A673 (cell line): ENCODE data around the gene DLGAP1.

ENCODE experiments used
- CTCF ChIP-seq: fragments of 300-800, 200-600 bp; sonication (generic); conservative IDR thresholded peaks from 2 replicates; pipeline ENCODE4 v1.5.1; 2017; ENCODE audit warnings: low read depth, mild to moderate bottlenecking, antibody characterized with exemption, low read length, moderate library complexity, mixed read lengths
- EZH2 ChIP-seq: fragments of 200-600 bp; sonication (generic); IDR thresholded peaks from 2 replicates; pipeline ENCODE4 v1.6.1; 2017; ENCODE audit warnings: borderline replicate concordance, low read depth, mild to moderate bottlenecking, mixed read lengths, antibody characterized with exemption, low read length; ENCODE audit not compliant: poor library complexity, severe bottlenecking

GRCh38 chr18:3789525-3789924, 665.6 kb downstream of the DLGAP1 start:
- TF ChIP-seq CTCF (no peak), EZH2 (no peak)
